LNCaP clone FGC (cell line): Measurements from ENCODE around the gene FOXC2.

Experiments
- DNase-seq: peaks from one replicate; pipeline ENCODE4 v3.0.0-alpha.2; 2011; ENCODE audit warnings: low read depth
- H3K4me3 ChIP-seq: 2 replicates; pipeline ENCODE4 v1.5.1; 2011; ENCODE audit warnings: mild to moderate bottlenecking, low read depth, low read length, control low read depth
- CTCF ChIP-seq: IDR thresholded peaks from 2 replicates; pipeline ENCODE4 v1.5.1; 2012; ENCODE audit warnings: mild to moderate bottlenecking; ENCODE audit not compliant: control insufficient read depth, insufficient read depth; ENCODE audit errors: extremely low read depth

FOXC2 gene

DNA sequence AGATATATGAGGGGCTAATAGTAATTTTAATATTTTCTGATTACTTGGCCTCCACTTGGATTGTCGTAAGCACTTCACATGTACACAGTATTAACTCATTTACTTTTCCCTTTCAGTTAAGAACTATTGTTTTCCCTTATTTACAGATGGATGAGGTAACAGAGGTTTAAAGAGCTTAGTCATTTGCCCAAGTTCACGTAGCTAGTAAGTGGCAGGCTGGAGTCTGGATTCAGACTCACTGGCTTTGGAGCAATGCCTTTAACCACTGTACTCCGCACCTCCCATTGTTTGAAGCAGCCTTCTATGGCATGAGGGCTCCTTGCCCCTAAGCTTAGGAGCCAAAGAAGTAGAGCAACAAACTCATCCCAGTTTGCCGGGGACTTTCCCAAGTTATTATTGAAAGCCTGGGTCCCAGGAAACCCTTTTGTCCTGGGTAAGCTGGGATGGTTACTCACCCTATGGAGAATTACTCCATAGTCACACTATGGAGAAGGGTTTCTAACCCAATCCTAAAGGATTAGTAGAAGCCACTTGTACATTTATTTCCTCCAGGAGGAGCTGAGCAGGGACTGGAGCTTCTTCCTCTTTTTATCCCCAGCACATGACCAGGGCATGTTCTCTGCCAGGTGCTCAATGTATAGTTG lies 24.0 kb downstream of the FOXC2 start:
- H3K4me3 ChIP-seq, result no peak overlapping the region
- TF ChIP-seq CTCF, result no peak
- peak; percentile 10 for DNase-seq

DNA sequence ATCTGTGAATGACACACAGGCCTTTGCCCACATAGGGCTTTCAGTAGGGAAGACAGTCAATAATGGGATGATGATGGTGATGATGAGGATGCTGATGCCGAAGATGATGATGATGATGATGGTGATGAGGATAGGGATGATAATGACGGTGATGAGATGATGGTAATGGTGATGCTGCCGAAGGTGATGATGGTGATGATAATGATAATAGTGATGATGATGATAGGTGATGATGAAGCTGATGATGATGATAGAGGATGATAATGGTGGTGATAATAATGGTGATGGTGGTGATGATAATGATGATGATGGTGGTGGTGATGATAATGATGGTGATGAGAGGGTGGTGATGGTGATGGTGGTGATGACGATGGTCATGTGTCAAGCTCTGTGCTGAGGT lies 24.6 kb downstream of the FOXC2 start:
- no peak for TF ChIP-seq CTCF
- H3K4me3 ChIP-seq, result no peak overlapping the region
- DNase-seq, result no peak

DNA sequence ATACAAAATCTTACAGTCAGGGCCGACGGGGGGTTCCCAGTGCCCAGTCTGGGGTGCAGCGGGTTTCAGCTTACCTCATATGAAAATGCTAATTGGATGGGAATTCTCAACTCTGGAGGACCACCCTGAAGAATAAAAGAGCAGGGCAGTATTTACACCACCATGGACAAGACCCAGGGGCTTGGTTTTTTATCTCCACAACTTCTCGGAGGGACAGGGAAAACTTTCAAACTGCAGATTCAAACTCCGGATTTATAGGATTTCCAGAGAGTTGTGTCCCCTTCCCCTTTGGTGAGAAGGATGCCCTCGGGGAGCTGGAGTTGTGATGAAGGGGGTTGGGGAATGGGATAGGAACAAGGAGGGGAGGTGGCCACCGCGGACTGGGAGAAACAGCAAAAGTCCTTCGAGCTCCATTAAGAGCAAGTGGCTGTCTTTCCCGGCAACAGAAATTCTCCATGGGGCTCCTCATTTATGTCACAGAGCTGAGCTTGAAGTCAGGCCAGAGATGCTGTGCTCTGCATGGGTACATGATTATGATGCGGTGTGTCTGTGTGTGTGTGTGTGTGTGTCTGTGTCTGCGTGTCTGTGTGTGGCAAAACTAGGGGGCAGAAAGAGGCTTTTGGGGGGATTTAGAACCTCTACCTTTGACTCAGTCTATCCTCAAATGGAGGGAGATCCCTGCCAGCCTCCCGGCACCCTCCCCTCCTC lies 27.4 kb downstream of the FOXC2 start:
- no peak for DNase-seq
- TF ChIP-seq CTCF, result no peak
- no peak overlapping the region for H3K4me3 ChIP-seq

DNA sequence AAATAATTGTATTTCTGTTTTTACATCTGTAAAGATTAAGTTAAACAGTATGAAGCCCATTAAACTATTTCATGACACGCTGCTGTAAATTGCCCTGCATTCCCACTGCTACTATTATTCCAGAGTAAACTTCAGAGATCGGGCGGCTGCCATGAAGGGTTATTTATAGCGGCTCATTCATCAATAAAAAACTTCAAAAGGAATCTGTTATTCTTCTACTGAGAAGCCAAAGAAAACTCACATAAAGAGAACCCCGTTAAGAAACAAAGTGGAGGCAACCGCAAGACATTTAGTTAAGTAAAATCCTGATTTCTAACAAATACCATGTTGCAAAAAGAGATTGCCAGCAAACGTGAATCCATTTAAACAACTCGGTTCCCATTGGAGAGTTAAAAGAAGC lies 28.1 kb downstream of the FOXC2 start:
- no peak for TF ChIP-seq CTCF
- DNase-seq, result no peak
- no peak overlapping the region for H3K4me3 ChIP-seq

- no peak for DNase-seq
- no peak for TF ChIP-seq CTCF
- H3K4me3 ChIP-seq, result no peak overlapping the region
Observed at GRCh38 chr16:86595983-86596605, 29.5 kb downstream of the FOXC2 start.

- TF ChIP-seq CTCF, result no peak
- DNase-seq, result no peak
Observed at GRCh38 chr16:86597126-86597879, 30.7 kb downstream of the FOXC2 start.

More at GRCh38 chr16:86597126-86597879, 30.7 kb downstream of the FOXC2 start:
- no peak overlapping the region for H3K4me3 ChIP-seq
